ENCODE data around the gene AUH. TPM values are rescaled to one million over a fixed set of nuclear protein-coding genes. Genes with fewer than 3 reads are reported as not detected.

Gene AUH
- total RNA-seq, 6 donors from 2014 or later = 13.7 to 38.5 (median 24.4) TPM

DNA sequence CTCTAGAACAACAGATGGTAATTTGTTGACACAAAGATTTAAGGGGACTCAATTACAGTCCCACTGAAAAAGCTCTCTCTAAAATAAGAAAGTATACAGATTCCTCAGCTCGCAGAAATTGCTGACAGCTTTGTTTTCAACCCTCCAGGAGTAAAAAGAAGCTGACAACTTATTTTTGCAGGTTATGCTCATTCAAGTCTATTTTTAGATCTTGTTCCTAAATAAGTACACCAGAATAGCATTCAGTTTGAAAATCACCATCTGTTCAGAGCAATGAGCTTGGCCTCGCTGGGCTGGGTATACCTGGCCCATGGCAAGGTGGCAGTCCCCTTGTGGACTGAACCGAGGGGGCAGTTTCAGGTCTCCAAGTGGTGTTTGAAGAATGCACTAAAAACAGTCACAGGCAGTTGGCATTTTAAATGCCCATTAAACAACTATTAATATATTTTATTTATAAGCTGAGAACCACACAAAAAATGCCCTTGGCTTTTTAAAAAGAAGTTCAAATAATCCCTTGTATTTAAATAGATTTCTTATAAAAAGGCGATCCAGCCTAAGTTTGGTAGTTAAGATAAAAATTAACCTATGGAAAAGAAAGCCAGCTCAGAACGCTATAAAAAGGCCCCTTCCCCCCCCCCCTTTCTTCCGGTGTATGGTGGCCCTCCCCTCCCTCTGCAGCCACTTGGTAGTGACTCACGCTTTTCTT, 169.2 kb downstream of the AUH start:
- Histone ChIP-seq H3K27ac (peak overlapping the region; percentile 93 to 99 (median 97)), H3K36me3 (no peaks in the 10 kb centered on the region), H3K4me3 (peak overlapping the region in 3 of 4 donors; percentile 33 to 47 (median 45)), H3K9me3 (no peaks in the 10 kb centered on the region), H3K4me1 (peaks cover 40 to 49% (median 44%) of the 10 kb centered on the region in 4 donors), H3K27me3 (no peaks in the 10 kb centered on the region)
- DNase-seq = no peak
- TF ChIP-seq POLR2A (IDR thresholded peaks at IDR 0.05) (no peak), POLR2AphosphoS5 (IDR thresholded peaks at IDR 0.05) (no peak), EP300 (IDR thresholded peaks at IDR 0.05) (no peak)
- TF ChIP-seq, protein P1, sequence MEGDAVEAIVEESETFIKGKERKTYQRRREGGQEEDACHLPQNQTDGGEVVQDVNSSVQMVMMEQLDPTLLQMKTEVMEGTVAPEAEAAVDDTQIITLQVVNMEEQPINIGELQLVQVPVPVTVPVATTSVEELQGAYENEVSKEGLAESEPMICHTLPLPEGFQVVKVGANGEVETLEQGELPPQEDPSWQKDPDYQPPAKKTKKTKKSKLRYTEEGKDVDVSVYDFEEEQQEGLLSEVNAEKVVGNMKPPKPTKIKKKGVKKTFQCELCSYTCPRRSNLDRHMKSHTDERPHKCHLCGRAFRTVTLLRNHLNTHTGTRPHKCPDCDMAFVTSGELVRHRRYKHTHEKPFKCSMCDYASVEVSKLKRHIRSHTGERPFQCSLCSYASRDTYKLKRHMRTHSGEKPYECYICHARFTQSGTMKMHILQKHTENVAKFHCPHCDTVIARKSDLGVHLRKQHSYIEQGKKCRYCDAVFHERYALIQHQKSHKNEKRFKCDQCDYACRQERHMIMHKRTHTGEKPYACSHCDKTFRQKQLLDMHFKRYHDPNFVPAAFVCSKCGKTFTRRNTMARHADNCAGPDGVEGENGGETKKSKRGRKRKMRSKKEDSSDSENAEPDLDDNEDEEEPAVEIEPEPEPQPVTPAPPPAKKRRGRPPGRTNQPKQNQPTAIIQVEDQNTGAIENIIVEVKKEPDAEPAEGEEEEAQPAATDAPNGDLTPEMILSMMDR (IDR thresholded peaks at IDR 0.05) = no peak
- ATAC-seq (ENCODE audit: low FRiP score in 2 of 2) = no peak
- 26 to 28% methylated on average over 7 of the region's 7 CpGs for WGBS, 2 donors

DNA sequence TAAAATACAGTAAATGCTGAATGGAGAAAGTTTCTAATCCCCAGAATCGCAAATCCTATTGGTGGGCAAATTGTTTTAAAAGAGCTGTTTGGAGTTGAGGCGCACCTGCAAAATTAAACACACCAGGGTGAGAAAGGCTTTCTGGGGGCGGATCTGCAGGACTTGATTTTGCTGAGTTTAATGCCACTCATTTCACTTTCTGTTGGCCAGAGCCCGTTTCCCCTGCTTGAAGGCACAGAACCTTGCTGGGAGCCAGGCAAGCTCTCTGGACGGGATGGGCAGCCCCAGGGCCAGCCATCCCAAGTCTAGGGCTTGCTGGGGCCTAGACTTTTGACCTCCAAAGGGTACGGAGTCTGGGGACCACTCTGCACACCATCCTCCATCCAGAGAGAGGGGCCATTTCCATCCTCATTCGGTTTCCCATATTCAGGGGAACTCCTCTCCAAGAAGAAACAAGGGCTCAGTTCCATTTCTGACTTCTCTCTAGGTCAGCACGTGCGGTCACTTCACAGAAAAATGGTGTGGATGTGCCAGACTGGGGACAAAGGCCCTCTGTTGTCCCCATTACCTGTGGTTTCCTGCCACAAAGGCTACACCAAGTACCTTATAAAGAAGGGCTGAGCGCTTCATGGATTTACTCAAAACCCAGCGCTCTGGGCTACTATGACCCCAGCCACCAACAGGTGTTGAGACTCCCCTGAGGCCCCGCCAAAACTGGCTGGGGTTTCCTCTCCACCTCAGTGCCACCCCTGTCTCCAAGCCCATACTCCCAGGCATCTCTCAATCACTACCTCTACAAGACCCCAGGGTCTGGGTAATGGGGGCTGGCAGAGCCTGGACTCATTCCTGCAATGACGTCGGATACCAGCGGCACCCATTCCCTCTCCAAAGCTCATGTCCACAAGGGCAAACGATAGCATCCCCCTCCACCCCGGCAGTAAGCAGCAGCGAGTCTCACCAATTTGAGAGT, 170.0 kb downstream of the AUH start:
- Histone ChIP-seq H3K9me3 (no peaks in the 10 kb centered on the region), H3K36me3 (no peaks in the 10 kb centered on the region), H3K4me1 (peaks cover 41 to 48% (median 43%) of the 10 kb centered on the region in 4 donors), H3K4me3 (no peak overlapping the region), H3K27ac (peak overlapping the region; percentile 93 to 99 (median 97)), H3K27me3 (no peaks in the 10 kb centered on the region)
- DNase-seq (no peak), ATAC-seq (ENCODE audit: low FRiP score in 2 of 2) (no peak)
- 87 to 97% methylated on average over 12 to 18 of the region's 18 CpGs for WGBS, 2 donors
- TF ChIP-seq POLR2AphosphoS5 (IDR thresholded peaks at IDR 0.05) (no peak), EP300 (IDR thresholded peaks at IDR 0.05) (no peak), POLR2A (IDR thresholded peaks at IDR 0.05) (no peak)
- TF ChIP-seq, protein P1 (IDR thresholded peaks at IDR 0.05) = no peak

DNA sequence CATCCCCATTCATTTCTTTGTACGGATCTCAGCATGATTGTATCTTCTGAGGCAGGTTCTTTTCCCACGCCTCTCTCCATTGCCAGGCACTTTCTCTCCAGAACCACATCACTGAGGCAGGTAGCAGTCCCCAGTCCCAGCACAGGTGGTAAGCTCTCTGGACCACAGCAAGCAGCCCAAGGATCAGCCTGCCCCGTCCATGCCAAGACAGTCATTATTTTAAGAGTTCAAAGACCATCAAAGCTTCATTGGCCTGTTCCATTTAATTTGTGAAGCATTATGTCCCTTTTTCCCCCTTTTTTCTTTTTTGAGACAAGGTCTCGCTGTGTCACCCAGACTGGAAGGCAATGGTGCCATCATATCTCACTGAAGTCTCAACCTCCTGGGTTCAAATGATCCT, 171.7 kb downstream of the AUH start:
- TF ChIP-seq POLR2A (IDR thresholded peaks at IDR 0.05) (no peak), POLR2AphosphoS5 (IDR thresholded peaks at IDR 0.05) (no peak), EP300 (IDR thresholded peaks at IDR 0.05) (no peak)
- TF ChIP-seq, protein P1 (IDR thresholded peaks at IDR 0.05) = no peak
- ATAC-seq (ENCODE audit: low FRiP score in 2 of 2) (no peak), DNase-seq (no peak)
- Histone ChIP-seq H3K27me3 (no peaks in the 10 kb centered on the region), H3K4me3 (no peak overlapping the region), H3K4me1 (peaks cover 34 to 39% (median 35%) of the 10 kb centered on the region in 4 donors), H3K27ac (no peak overlapping the region), H3K9me3 (no peaks in the 10 kb centered on the region), H3K36me3 (no peaks in the 10 kb centered on the region)
- WGBS, 2 donors = 94 to 100% methylated on average over 4 of the region's 4 CpGs

DNA sequence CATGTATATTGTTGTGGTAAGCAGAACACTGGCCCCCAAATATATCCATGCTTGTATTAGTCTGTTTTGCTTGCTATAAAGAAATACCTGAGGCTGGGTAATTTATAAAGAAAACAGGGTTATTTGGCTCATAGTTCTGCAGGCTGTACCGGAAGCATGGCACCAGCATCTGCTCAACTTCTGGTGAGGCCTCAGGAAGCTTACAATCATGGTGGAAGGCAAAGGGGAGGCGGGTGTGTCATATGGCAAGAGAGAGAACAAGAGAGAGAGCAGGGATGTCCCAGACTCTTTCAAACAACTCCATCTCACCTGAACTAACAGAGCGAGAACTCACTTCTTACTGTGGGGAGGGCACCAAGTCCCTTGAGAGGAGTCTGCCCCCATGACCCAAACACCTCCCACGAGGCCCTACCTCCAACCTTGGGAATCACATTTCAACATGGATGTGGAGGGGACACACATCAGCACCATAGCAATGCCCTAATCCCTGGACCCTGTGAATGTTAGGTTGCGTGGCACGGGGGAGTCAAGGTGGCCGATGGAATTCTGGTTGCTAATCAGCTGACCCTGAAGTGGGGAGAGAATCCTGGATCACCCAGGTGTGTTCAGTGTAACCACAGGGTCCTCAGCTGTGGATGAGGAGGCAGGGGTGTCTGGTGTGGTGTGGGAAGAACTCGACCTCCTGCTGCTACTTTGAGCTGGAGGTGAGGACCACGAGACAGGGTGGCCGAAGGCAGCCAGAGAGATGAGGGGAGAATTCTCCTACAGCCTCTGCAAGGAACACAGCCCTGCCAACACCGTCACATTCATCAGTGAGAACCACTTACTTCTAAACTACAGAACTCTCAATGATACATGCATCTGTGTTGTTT, 172.8 kb downstream of the AUH start:
- Histone ChIP-seq H3K4me1 (peaks cover 23 to 29% (median 24%) of the 10 kb centered on the region in 4 donors), H3K36me3 (no peaks in the 10 kb centered on the region), H3K9me3 (no peaks in the 10 kb centered on the region), H3K27ac (no peak overlapping the region), H3K4me3 (no peak overlapping the region), H3K27me3 (no peaks in the 10 kb centered on the region)
- ATAC-seq (ENCODE audit: low FRiP score in 2 of 2) (no peak), DNase-seq (no peak)
- TF ChIP-seq, protein P1 (IDR thresholded peaks at IDR 0.05) = no peak
- TF ChIP-seq POLR2AphosphoS5 (IDR thresholded peaks at IDR 0.05) = no peak
- TF ChIP-seq EP300 (IDR thresholded peaks at IDR 0.05) = no peak
- no peak for TF ChIP-seq POLR2A (IDR thresholded peaks at IDR 0.05)
- 92 to 93% methylated on average over 7 to 11 of the region's 11 CpGs for WGBS, 2 donors
